HG02973 (cell line): Measurements from ENCODE around the gene MEAF6.

Experiments
- ATAC-seq: cut with Tn5 transposase; IDR thresholded peaks from one replicate; pipeline ENCODE4 v1.9.1; 2021; ENCODE audit warnings: moderate library complexity; ENCODE audit not compliant: unreplicated experiment

The MEAF6 gene

GRCh38 chr1:37485902-37486679 is 28.5 kb downstream of the MEAF6 start:
- ATAC-seq, result no peak

- ATAC-seq, result no peak
Observed at GRCh38 chr1:37484325-37485051, 30.1 kb downstream of the MEAF6 start.

DNA sequence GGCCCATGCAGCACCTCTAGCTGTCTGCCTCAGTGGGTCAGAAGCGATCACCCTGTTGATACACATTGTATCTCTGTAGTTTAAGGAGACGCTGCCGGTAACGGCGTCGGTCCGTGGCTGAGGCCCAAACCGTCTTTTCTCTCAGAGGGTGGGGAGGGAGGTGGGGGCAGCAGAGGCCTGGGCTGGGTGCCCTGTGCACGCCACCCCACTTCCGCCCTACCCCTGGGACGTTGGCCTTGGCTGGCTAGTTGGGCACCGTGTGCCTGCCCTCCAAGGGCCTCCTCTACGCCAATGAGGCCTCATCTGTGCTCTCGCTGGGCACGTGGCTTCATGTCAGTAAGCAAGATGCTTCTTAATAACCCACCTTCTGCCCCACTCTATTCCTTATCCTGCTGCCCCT is 30.8 kb downstream of the MEAF6 start:
- ATAC-seq, result no peak

GRCh38 chr1:37482796-37483744 is 31.5 kb downstream of the MEAF6 start:
- ATAC-seq, result no peak

DNA sequence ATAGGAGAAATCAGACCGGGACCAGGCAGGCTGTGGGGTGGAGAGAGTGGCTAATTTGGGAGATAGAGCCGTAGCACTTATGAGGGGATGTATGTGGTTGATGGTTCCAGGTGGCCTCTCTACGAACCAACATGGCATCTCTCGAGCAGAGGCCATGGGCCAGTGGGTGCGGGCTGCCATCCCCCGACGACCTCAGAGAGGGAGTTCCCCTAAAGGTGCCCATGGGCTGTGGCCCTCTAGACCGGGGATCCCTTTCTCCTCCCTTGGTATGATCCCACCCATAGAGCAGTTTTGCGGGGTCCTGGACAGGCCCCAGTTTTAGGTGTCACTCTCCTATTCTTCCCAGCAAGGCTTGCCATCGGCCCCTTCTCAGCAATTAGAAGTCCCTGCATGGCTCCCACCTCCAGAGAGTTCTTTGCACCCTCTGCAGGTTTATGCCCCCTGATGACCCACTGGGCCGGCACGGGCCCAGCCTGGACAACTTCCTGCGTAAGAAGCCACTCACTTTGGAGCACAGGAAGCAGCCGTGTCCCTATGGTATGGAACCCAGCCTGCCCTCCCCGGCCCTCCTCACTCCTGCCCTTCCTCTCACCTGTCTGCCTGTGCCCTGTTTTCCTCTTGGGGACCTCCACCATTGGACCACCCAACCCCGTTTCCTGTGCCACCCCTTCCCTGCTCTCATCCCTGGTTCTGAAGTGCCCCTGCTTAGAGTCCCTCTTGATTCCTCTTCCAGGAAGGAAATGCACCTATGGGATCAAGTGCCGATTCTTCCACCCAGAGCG is 32.4 kb downstream of the MEAF6 start:
- no peak for ATAC-seq

- ATAC-seq, result no peak
Observed at GRCh38 chr1:37481289-37482003, 33.1 kb downstream of the MEAF6 start.

DNA sequence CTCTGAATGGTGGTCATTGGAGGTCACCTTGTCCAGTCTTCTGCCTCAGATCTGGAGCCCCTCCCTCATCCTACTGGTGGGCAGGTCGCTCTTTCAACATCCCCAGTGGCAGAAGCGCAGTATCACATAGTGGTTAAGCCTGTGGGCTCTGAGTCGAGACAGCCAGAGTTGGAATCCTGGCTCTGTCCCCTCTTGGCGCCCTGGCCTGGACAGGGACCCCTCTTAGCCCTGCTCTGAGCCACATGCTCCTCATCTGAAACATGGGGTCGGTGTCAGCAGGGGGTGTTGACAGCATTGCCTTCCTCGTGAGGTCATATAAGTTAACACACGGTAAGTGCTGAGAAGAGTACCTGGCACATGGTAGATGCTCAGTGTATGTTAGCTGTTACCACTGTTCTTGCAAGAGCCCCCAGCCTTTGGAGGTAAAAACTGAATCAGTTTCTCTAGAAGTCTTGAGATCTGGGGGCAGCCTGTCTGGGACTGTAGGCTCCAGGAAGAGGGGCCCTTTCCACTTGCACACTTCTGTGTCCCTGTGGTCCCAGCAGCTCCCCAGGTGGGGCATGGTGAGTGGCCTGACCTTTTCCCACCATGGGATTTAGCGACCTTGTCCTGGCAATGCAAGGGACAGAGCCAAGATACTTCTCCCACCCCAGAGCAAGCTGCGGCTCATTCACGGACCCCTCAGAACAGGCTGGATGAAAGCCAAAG is 33.8 kb downstream of the MEAF6 start:
- no peak for ATAC-seq

GRCh38 chr1:37480125-37480466 is 34.5 kb downstream of the MEAF6 start:
- no peak for ATAC-seq

DNA sequence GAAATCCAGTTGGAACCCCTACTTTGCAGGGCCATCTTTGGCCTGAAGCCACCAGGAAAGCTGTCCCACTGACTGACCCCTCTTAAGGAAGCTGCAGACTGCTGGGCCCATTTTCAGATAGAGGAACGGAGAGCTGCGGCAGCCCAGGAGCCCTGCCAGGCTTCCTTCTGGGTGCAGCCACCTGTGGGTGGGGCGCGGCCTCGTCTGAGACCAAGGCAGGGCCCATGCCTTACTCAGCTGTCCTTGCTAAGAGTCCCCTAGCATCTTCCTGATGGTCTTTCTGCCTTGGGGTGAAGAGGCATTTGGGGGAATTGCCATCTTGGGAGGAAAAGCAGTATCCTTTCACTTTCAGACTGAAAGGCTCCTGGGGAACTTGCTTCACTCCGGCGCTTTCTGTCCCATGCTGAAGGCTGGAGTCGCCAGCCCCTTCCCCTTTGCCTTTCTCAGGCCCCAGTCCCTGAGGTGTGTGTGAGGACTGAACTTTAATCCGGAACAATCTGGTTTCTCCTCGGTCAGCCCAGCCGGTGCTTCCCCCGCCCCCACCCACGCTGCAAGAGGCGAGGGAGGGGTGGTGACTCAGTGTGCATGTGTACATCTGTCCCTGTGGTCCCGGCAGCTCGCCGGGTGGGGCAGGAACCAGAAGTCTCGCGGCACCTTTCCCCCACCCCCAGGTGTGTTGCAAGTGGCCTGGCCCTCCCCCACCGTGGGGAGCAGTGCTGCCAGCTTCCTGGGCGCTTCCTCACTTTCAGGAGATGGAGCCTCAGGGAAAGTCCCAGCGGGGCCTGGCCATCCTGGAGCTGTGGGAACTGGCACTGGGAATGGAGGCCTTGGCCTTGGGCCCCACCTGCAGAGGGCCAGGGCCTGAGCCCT is 35.1 kb downstream of the MEAF6 start:
- no peak for ATAC-seq

GRCh38 chr1:37478890-37479254 is 35.7 kb downstream of the MEAF6 start:
- ATAC-seq, result no peak

GRCh38 chr1:37478451-37478881 is 36.1 kb downstream of the MEAF6 start:
- no peak for ATAC-seq

DNA sequence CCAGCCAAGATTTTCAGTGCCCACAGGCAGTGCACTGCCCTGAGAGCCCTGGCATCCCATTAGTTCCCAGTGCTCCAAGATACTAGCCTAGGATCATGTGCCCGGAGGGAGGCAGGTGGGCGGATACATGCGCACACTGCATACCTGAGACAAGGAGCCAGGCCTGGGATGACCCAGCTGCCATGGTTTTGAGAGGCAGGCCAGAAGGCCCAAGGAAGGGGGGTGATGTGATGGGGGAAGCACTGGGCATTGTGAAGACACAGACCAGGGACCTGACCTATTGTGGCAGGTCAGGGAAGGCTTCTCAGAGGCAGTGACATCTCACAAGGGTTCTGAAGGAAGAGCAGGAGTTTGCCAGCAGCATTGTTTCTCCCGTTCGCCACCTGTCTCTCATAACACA is 36.6 kb downstream of the MEAF6 start:
- no peak for ATAC-seq

- peak; percentile 28 for ATAC-seq
Observed at GRCh38 chr1:37477198-37477931, 37.2 kb downstream of the MEAF6 start.

DNA sequence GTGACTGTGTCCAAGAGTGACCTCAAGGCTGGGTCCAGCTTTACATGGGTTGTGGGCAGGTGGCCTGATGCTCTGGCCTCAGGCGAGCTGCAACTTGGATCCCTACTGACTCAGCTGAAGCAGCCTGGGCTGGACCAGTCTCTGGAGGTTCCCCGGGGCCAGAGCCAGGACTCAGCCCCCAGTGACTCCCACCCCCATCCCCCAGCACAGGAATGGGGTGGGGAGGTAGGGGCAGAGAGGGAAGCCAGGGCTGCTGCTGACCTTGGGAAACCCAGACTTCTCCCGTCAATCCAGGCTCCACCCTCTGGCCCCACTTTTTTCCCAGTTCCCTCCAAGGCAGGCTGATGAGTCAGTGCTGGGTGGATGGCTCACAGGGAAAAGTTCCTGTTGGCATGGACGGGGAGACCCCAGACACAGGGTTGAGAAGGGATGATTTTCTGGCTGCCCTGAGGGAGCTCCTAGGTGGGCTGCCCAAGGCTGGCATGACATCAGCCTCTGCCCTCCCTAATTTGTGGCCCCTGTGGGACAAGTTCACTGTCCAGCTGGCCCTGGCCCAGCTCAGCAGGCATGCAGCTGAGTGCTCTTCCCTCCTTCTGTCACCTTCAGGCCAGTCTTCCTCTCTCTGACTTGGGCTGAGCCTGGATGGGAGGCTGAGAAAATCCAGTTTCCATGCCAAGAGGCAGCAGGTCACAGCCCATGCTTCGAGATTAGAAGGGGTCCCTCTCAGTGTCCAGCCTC is 37.9 kb downstream of the MEAF6 start:
- ATAC-seq, result no peak

DNA sequence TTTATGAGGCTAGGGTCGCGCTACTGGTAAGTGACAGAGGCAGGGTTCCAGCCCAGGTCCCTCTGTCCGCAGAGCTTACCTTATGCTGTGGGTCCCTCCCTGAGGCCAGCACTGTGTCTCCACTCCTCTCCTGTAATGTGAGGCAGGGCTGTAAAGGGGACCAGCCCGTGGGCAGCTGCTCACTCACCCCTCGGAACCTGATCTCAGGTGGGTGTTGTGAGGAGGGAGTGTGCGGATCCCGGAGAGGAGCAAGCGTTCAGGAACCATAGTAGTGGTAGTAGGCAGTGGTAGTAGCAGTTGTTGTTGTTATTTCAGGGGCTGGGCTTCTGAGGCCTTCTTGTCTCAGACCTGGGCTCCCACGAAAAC is 38.5 kb downstream of the MEAF6 start:
- ATAC-seq, result no peak

GRCh38 chr1:37475380-37476086 is 39.0 kb downstream of the MEAF6 start:
- no peak for ATAC-seq
